Panc1 (cell line): Measurements from ENCODE around the gene PARP16. TPM values are rescaled to one million over a fixed set of nuclear protein-coding genes. Genes with fewer than 3 reads are reported as not detected.

Source experiments
- ATAC-seq: fragments of 200-7000 bp; cut with Tn5 transposase; 2 replicates; pipeline ENCODE4 v1.9.1; 2020; ENCODE audit warnings: mild to moderate bottlenecking, moderate library complexity
- BruUV-seq: library from RNA; stranded (reverse); fragments of 400-500 nt; replicated peaks from 2 replicates; lab custom pipeline; 2021; lab: Mats Ljungman, UMichigan
- CTCF ChIA-PET: fragments of 300-600 bp; sonication (Branson Sonifier 250); formaldehyde crosslinking; loops from one replicate; lab custom pipeline; 2022; ENCODE audit warnings: antibody characterized with exemption; lab: Charles Lee
- POLR2A ChIA-PET: fragments of 300-600 bp; sonication (Branson Sonifier 250); formaldehyde crosslinking; loops from one replicate; lab custom pipeline; 2022; ENCODE audit warnings: antibody characterized with exemption; lab: Charles Lee
- DNase-seq: peaks from one replicate; pipeline ENCODE4 v3.0.0-alpha.2; 2010; ENCODE audit warnings: low read depth, low spot score
- H3K27ac ChIP-seq: 2 replicates; pipeline ENCODE4 v1.5.1; 2011; ENCODE audit warnings: mild to moderate bottlenecking, low read length, inconsistent platforms
- H3K27me3 ChIP-seq: fragments of 200-500 bp; sonication (Bioruptor generic); 2 replicates; pipeline ENCODE4 v1.6.0; 2014; ENCODE audit warnings: low read length, inconsistent platforms; ENCODE audit not compliant: control insufficient read depth, insufficient read depth
- H3K36me3 ChIP-seq: fragments of 200-500 bp; sonication (Bioruptor generic); 2 replicates; pipeline ENCODE4 v1.5.1; 2014; ENCODE audit warnings: inconsistent platforms, mild to moderate bottlenecking, low read length, moderate library complexity; ENCODE audit not compliant: control insufficient read depth, insufficient read depth
- H3K4me1 ChIP-seq: 2 replicates; pipeline ENCODE4 v1.5.1; 2011; ENCODE audit warnings: inconsistent platforms, mild to moderate bottlenecking, low read length, moderate library complexity; ENCODE audit not compliant: control insufficient read depth, insufficient read depth
- H3K4me3 ChIP-seq, 2 experiments: 2 replicates each; pipeline ENCODE4 v1.5.1; 2011 to 2012; ENCODE audit warnings: low read depth in 2 of 2, low read length in 2 of 2, mild to moderate bottlenecking in 2 of 2, inconsistent platforms in 1 of 2, moderate library complexity in 1 of 2
- H3K9me3 ChIP-seq: fragments of 200-500 bp; sonication (Bioruptor generic); 2 replicates; pipeline ENCODE4 v1.5.1; 2014; ENCODE audit warnings: low read depth, mild to moderate bottlenecking, inconsistent platforms, low read length, moderate library complexity; ENCODE audit not compliant: control insufficient read depth, insufficient read depth
- POLR2AphosphoS5 ChIP-seq: IDR thresholded peaks from 2 replicates; pipeline ENCODE4 v1.6.1; 2012; ENCODE audit warnings: mild to moderate bottlenecking, low read depth, low read length, moderate library complexity
- SIN3A ChIP-seq: IDR thresholded peaks from 2 replicates; pipeline ENCODE4 v1.6.1; 2012; ENCODE audit warnings: low read depth, mild to moderate bottlenecking, low read length, moderate library complexity, borderline replicate concordance; ENCODE audit not compliant: insufficient read depth
- TCF7L2 ChIP-seq: IDR thresholded peaks from 2 replicates; pipeline ENCODE4 v1.6.1; 2011; ENCODE audit warnings: mild to moderate bottlenecking, low read depth, low read length, inconsistent platforms
- in situ Hi-C: cut with HindIII; loops from 2 replicates; pipeline ENCODE4 v1.10.0; 2016; ENCODE audit warnings: low sequenced_read_pairs, low pct_unique_long_range_greater_than_20kb
- intact Hi-C: fragments of 100-400 bp; cut with micrococcal nuclease; formaldehyde crosslinking; loops from one replicate; pipeline ENCODE4 v1.10.0; 2022; ENCODE audit not compliant: unreplicated experiment
- total RNA-seq: library from RNA; stranded (reverse); gene quantifications from one replicate; pipeline ENCODE4 v1.2.1, GENCODE V29; 2021; ENCODE audit not compliant: unreplicated experiment
- TF ChIP-seq, protein P1 (sequence below), 2 experiments: IDR thresholded peaks; 2 replicates each; pipeline ENCODE4 v1.6.1; 2011 to 2012; ENCODE audit warnings: low read depth in 2 of 2, control low read depth in 1 of 2, low read length in 1 of 2, mild to moderate bottlenecking in 1 of 2, moderate library complexity in 1 of 2; ENCODE audit not compliant: insufficient read depth in 1 of 2
- TF ChIP-seq, protein P2 (sequence below): fragments of 450-650 bp; IDR thresholded peaks from 2 replicates; pipeline ENCODE4 v1.5.1; 2017; ENCODE audit warnings: mild to moderate bottlenecking

PARP16 gene
- total RNA-seq, 1 experiment from 2014 or later: 15.4 TPM

DNA sequence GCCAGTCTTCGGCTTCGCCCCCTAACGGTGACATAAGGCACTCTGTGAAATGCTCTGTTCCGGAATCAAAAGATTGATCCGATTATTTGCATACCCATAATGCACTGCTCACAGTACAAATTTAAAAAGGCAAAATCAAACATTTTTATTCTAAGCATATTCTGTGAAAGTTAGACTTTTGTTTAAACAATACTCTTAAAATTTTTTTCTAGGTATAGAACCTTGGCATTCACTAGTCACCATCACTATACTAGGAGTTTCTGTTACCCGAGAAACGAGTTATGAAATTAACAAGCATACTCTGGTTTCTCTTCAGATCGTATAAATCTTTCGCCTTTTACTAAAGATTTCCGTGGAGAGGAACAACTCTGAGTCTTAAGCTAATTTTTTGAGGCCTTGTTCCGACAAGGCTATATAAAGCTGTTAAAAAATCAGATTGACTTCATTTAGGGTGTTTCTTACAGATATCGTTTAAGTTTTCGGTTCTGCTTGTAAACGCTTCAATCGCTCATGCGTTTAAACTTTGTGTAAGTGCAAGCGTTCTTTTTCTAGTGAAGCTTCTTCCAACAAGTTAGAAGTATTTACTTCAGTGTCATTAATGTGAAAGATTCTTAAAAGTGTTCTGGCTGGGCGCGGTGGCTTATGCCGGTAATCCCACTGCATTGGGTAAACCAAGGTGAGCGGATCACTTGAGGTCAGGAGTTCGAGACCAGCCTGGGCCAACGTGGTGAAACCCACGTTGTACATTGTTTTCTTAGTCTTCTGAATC is 17.9 kb upstream of the PARP16 start, which contains the start of gene RNU5B-1:
Gene RNU5B-1 (plus strand): TSS at position 297 of the 769 bp plus-strand sequence.
- CTCF ChIA-PET: interaction anchor here (0.8 kb wide), 1 partner anchor 9 kb away, joined by 4 read pairs; the partner anchor contains the start of gene RNU5A-1
- H3K27me3 ChIP-seq: no peaks in the 10 kb centered on the region
- peak; percentile 94 for TF ChIP-seq TCF7L2
- TF ChIP-seq POLR2AphosphoS5: peak; percentile 100
- TF ChIP-seq, protein P1, sequence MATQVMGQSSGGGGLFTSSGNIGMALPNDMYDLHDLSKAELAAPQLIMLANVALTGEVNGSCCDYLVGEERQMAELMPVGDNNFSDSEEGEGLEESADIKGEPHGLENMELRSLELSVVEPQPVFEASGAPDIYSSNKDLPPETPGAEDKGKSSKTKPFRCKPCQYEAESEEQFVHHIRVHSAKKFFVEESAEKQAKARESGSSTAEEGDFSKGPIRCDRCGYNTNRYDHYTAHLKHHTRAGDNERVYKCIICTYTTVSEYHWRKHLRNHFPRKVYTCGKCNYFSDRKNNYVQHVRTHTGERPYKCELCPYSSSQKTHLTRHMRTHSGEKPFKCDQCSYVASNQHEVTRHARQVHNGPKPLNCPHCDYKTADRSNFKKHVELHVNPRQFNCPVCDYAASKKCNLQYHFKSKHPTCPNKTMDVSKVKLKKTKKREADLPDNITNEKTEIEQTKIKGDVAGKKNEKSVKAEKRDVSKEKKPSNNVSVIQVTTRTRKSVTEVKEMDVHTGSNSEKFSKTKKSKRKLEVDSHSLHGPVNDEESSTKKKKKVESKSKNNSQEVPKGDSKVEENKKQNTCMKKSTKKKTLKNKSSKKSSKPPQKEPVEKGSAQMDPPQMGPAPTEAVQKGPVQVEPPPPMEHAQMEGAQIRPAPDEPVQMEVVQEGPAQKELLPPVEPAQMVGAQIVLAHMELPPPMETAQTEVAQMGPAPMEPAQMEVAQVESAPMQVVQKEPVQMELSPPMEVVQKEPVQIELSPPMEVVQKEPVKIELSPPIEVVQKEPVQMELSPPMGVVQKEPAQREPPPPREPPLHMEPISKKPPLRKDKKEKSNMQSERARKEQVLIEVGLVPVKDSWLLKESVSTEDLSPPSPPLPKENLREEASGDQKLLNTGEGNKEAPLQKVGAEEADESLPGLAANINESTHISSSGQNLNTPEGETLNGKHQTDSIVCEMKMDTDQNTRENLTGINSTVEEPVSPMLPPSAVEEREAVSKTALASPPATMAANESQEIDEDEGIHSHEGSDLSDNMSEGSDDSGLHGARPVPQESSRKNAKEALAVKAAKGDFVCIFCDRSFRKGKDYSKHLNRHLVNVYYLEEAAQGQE (IDR thresholded peaks at IDR 0.05; ENCODE audit: insufficient read depth in 1 of 2, low read depth in 2 of 2, low read length in 1 of 2): no peak; a peak in 1 of 4 replicates
- TF ChIP-seq, protein P2, sequence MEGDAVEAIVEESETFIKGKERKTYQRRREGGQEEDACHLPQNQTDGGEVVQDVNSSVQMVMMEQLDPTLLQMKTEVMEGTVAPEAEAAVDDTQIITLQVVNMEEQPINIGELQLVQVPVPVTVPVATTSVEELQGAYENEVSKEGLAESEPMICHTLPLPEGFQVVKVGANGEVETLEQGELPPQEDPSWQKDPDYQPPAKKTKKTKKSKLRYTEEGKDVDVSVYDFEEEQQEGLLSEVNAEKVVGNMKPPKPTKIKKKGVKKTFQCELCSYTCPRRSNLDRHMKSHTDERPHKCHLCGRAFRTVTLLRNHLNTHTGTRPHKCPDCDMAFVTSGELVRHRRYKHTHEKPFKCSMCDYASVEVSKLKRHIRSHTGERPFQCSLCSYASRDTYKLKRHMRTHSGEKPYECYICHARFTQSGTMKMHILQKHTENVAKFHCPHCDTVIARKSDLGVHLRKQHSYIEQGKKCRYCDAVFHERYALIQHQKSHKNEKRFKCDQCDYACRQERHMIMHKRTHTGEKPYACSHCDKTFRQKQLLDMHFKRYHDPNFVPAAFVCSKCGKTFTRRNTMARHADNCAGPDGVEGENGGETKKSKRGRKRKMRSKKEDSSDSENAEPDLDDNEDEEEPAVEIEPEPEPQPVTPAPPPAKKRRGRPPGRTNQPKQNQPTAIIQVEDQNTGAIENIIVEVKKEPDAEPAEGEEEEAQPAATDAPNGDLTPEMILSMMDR: peak; percentile 96; the same call in 1 of the 2 replicates
- peak; percentile 96 for TF ChIP-seq SIN3A
- peak; percentile 99 for DNase-seq
- no peaks in the 10 kb centered on the region for H3K36me3 ChIP-seq
- H3K9me3 ChIP-seq: no peaks in the 10 kb centered on the region
- intact Hi-C loops: loop anchor here (1.0 kb wide), 1 partner anchor 8 kb away; the partner anchor contains the start of gene RNU5A-1
- H3K27ac ChIP-seq: peak within 1 kb of the TSS; percentile 98
- peak within 1 kb of the TSS; percentile 53 to 63 for H3K4me3 ChIP-seq
- TSS peak; percentile 100 for BruUV-seq
- peaks cover 16% of the 10 kb centered on the region for H3K4me1 ChIP-seq
- in situ Hi-C loops: no loop called here
- ATAC-seq: peak; percentile 85
- POLR2A ChIA-PET: interaction anchor here (0.6 to 1.6 kb wide), 10 partner anchors 10 to 892 kb away, joined by 3 to 14 read pairs (median 4); partner anchors contain the start of genes CLPX and PARP16

DNA sequence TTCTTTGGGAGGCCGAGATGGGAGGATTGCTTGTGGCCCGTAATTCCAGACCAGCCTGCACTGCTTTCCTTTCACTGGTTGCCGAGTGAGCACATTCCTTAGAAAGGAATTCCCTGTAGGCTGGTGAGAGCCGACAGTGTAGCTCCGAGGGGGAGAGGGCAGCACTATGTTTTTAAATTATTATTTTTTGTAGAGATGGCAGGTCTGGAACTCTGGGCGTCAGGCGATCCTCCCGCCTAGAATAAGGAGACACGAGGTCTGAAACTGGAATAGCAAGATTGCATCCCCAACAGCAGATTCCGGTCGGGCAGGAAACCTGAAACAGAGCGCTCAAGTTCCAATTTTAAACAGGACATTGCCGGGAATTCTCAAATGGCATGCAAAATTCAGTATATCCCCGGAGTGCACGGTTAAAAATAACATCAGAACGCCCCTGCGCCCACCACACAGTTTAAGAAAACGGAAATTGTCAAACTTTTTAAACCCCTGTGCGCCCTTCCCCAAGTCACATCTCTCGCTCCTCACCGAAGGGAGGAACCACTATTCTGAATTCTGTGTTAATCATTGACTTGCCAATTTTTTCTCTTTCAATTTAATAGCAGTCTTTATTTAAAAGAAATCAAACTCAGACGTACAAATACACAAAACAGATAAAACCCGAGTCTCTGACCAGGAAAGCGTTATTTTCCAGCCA is 17.2 kb upstream of the PARP16 start:
- no peak for TF ChIP-seq TCF7L2
- TF ChIP-seq, protein P2: peak; percentile 42; the same call in 1 of the 2 replicates
- intact Hi-C loops: no loop called here
- in situ Hi-C loops: no loop called here
- DNase-seq (no peak), ATAC-seq (peak; percentile 8; the same call in 1 of the 2 replicates)
- Histone ChIP-seq H3K36me3 (no peaks in the 10 kb centered on the region), H3K9me3 (no peaks in the 10 kb centered on the region), H3K4me3 (peak overlapping the region; percentile 53 to 63), H3K27me3 (no peaks in the 10 kb centered on the region), H3K4me1 (peaks cover 18% of the 10 kb centered on the region), H3K27ac (peak overlapping the region; percentile 98)
- POLR2A ChIA-PET: interaction anchor here (1.6 kb wide), 1 partner anchor 18 kb away, joined by 7 read pairs; the partner anchor contains the start of gene PARP16
- CTCF ChIA-PET: no interaction called here
- BruUV-seq: no TSS peak
